HepG2 (cell line): Measurements from ENCODE around the gene CPLX3. TPM values are rescaled to one million over a fixed set of nuclear protein-coding genes. Genes with fewer than 3 reads are reported as not detected.

Experiments
- EEA1 ChIP-seq: sonication (generic); formaldehyde crosslinking; IDR thresholded peaks from 2 replicates; pipeline ENCODE4 v1.5.1; 2020; ENCODE audit warnings: mild to moderate bottlenecking, missing genetic modification reagents, borderline replicate concordance
- GFI1 ChIP-seq: sonication (generic); formaldehyde crosslinking; IDR thresholded peaks from 2 replicates; pipeline ENCODE4 v1.5.0; 2020; ENCODE audit warnings: missing genetic modification reagents, mild to moderate bottlenecking, borderline replicate concordance
- ZFP62 ChIP-seq: sonication (generic); formaldehyde crosslinking; IDR thresholded peaks from 2 replicates; pipeline ENCODE4 v1.4.0; 2020; ENCODE audit warnings: missing genetic modification reagents
- ZNF670 ChIP-seq: sonication (generic); formaldehyde crosslinking; IDR thresholded peaks from 2 replicates; pipeline ENCODE4 v1.8.0; 2022; ENCODE audit warnings: mild to moderate bottlenecking, missing genetic modification reagents, borderline replicate concordance
- polyA plus RNA-seq, 8 experiments: library from polyadenylated mRNA; depleted of rRNA in 3 of 8; stranded (reverse) in 7 of 8; unstranded in 1 of 8; fragments of >200 nt; fragmentation: Illumina TruSeq in 4 of 8; extraction: Trizol in 4 of 8; gene quantifications; 2 replicates each; pipeline versions ENCODE4 v1.2.1 to v1.2.3, GENCODE V29; 2011 to 2016; ENCODE audit warnings: low read depth in 4 of 8, missing spikeins in 1 of 8, mixed read lengths in 1 of 8; ENCODE audit not compliant: insufficient read depth in 1 of 8
- total RNA-seq, 5 experiments: library from RNA; depleted of rRNA; stranded (reverse); fragments of >200 nt; fragmentation: Illumina TruSeq; extraction: Trizol; gene quantifications; 2 replicates each; pipeline ENCODE4 v1.2.3, GENCODE V29; 2016; ENCODE audit warnings: low read depth in 1 of 5
- TF ChIP-seq, protein P1 (sequence below): sonication (generic); formaldehyde crosslinking; conservative IDR thresholded peaks from 2 replicates; pipeline ENCODE4 v1.8.0; 2022; ENCODE audit warnings: mild to moderate bottlenecking, moderate library complexity, missing genetic modification reagents
- TF ChIP-seq, protein P2 (sequence below): sonication (generic); formaldehyde crosslinking; IDR thresholded peaks from 2 replicates; pipeline ENCODE4 v1.5.0; 2020; ENCODE audit warnings: mild to moderate bottlenecking, low read depth, missing genetic modification reagents, borderline replicate concordance
- TF ChIP-seq, protein P3 (sequence below): sonication (generic); formaldehyde crosslinking; IDR thresholded peaks from 2 replicates; pipeline ENCODE4 v1.9.0; 2022; ENCODE audit warnings: missing genetic modification reagents, mild to moderate bottlenecking, borderline replicate concordance
- TF ChIP-seq, protein P4 (sequence below): sonication (generic); formaldehyde crosslinking; IDR thresholded peaks from 2 replicates; pipeline ENCODE4 v1.5.0; 2020; ENCODE audit warnings: mild to moderate bottlenecking, missing genetic modification reagents, borderline replicate concordance
- TF ChIP-seq, protein P5 (sequence below): sonication (generic); formaldehyde crosslinking; IDR thresholded peaks from 2 replicates; pipeline ENCODE4 v1.4.0; 2020; ENCODE audit warnings: missing genetic modification reagents

The CPLX3 gene
- total and polyA plus RNA-seq, 2 of the 13 experiments (the other 11 are each of a cell fraction or from before 2014, with no cell fraction given) = not detected

DNA sequence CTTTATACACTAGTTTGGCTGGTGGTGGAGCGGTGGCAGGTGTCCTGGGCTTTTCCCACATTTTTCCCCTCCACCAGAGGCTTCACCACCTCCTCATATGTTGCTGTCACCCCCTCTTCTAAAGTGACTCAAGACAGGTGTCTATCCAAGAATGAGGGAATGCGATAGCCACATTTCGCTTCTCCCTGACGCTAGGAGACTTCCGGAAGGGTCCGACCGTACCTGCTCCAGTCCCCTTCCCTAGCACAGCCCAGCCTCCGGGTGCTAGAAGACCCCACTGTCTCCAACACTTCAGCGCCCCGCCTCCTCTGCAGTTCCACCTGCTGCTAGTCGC lies 46.2 kb downstream of the CPLX3 start (continued):
- TF ChIP-seq, protein P1, sequence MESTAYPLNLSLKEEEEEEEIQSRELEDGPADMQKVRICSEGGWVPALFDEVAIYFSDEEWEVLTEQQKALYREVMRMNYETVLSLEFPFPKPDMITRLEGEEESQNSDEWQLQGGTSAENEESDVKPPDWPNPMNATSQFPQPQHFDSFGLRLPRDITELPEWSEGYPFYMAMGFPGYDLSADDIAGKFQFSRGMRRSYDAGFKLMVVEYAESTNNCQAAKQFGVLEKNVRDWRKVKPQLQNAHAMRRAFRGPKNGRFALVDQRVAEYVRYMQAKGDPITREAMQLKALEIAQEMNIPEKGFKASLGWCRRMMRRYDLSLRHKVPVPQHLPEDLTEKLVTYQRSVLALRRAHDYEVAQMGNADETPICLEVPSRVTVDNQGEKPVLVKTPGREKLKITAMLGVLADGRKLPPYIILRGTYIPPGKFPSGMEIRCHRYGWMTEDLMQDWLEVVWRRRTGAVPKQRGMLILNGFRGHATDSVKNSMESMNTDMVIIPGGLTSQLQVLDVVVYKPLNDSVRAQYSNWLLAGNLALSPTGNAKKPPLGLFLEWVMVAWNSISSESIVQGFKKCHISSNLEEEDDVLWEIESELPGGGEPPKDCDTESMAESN (CRISPR knock-in tag) = no peak
- TF ChIP-seq GFI1 (CRISPR knock-in tag) (0 out of 2 replicates have a peak, but pooled peaks have one; percentile 4), ZNF670 (CRISPR knock-in tag) (no peak), ZFP62 (CRISPR knock-in tag) (no peak), EEA1 (CRISPR knock-in tag) (peak; percentile 52; the same call in 1 of the 2 replicates)
- TF ChIP-seq, protein P2, sequence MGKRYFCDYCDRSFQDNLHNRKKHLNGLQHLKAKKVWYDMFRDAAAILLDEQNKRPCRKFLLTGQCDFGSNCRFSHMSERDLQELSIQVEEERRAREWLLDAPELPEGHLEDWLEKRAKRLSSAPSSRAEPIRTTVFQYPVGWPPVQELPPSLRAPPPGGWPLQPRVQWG (CRISPR knock-in tag) = no peak
- TF ChIP-seq, protein P3, sequence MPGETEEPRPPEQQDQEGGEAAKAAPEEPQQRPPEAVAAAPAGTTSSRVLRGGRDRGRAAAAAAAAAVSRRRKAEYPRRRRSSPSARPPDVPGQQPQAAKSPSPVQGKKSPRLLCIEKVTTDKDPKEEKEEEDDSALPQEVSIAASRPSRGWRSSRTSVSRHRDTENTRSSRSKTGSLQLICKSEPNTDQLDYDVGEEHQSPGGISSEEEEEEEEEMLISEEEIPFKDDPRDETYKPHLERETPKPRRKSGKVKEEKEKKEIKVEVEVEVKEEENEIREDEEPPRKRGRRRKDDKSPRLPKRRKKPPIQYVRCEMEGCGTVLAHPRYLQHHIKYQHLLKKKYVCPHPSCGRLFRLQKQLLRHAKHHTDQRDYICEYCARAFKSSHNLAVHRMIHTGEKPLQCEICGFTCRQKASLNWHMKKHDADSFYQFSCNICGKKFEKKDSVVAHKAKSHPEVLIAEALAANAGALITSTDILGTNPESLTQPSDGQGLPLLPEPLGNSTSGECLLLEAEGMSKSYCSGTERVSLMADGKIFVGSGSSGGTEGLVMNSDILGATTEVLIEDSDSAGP (CRISPR knock-in tag) = no peak
- TF ChIP-seq, protein P4, sequence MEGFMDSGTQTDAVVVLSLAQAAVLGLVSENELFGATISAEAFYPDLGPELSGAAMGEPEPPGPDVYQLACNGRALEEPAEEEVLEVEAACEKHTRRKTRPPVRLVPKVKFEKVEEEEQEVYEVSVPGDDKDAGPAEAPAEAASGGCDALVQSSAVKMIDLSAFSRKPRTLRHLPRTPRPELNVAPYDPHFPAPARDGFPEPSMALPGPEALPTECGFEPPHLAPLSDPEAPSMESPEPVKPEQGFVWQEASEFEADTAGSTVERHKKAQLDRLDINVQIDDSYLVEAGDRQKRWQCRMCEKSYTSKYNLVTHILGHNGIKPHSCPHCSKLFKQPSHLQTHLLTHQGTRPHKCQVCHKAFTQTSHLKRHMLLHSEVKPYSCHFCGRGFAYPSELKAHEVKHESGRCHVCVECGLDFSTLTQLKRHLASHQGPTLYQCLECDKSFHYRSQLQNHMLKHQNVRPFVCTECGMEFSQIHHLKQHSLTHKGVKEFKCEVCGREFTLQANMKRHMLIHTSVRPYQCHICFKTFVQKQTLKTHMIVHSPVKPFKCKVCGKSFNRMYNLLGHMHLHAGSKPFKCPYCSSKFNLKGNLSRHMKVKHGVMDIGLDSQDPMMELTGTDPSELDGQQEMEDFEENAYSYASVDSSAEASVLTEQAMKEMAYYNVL (CRISPR knock-in tag) = 0 out of 2 replicates have a peak, but pooled peaks have one; percentile 8
- TF ChIP-seq, protein P5, sequence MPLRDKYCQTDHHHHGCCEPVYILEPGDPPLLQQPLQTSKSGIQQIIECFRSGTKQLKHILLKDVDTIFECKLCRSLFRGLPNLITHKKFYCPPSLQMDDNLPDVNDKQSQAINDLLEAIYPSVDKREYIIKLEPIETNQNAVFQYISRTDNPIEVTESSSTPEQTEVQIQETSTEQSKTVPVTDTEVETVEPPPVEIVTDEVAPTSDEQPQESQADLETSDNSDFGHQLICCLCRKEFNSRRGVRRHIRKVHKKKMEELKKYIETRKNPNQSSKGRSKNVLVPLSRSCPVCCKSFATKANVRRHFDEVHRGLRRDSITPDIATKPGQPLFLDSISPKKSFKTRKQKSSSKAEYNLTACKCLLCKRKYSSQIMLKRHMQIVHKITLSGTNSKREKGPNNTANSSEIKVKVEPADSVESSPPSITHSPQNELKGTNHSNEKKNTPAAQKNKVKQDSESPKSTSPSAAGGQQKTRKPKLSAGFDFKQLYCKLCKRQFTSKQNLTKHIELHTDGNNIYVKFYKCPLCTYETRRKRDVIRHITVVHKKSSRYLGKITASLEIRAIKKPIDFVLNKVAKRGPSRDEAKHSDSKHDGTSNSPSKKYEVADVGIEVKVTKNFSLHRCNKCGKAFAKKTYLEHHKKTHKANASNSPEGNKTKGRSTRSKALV (CRISPR knock-in tag) = no peak
